Epithelial cell of proximal tubule (primary cell): Measurements from ENCODE around the gene NUP93. TPM values are rescaled to one million over a fixed set of nuclear protein-coding genes. Genes with fewer than 3 reads are reported as not detected.

ENCODE experiments used
- DNase-seq: peaks from one replicate; pipeline ENCODE4 v3.0.0-alpha.2; 2011; ENCODE audit warnings: low read depth
- H3K4me3 ChIP-seq: 2 replicates; pipeline ENCODE4 v1.5.1; 2011; ENCODE audit warnings: low read depth, mild to moderate bottlenecking, low read length
- total RNA-seq: library from RNA; depleted of rRNA; stranded (reverse); fragments of >200 nt; gene quantifications from 2 replicates; pipeline ENCODE4 v1.2.3, GENCODE V29; 2015
- TF ChIP-seq, protein P1 (sequence below): conservative IDR thresholded peaks from 2 replicates; pipeline ENCODE4 v1.5.1; 2012; ENCODE audit warnings: low read depth, mild to moderate bottlenecking, low read length

NUP93 gene
- total RNA-seq, 1 donor from 2014 or later = 92.5 TPM

DNA sequence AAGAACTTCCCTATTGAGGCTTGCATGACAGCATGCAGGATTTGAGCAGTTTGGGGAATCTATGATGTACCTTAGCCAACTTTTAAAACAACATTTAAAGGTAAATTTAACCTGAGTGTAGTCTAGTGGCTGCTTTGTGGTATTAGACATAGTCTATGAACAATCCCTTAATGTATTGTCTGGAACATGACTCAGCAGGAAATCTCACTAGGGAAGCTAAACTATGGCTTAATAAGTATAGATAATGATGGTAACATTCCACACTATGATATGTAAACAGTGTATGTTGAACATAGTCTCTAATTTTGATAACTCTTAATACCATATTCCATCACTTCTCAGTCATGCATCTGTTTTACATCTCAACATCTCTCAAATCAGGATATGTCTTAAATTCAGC lies 83.0 kb downstream of the NUP93 start:
- TF ChIP-seq, protein P1, sequence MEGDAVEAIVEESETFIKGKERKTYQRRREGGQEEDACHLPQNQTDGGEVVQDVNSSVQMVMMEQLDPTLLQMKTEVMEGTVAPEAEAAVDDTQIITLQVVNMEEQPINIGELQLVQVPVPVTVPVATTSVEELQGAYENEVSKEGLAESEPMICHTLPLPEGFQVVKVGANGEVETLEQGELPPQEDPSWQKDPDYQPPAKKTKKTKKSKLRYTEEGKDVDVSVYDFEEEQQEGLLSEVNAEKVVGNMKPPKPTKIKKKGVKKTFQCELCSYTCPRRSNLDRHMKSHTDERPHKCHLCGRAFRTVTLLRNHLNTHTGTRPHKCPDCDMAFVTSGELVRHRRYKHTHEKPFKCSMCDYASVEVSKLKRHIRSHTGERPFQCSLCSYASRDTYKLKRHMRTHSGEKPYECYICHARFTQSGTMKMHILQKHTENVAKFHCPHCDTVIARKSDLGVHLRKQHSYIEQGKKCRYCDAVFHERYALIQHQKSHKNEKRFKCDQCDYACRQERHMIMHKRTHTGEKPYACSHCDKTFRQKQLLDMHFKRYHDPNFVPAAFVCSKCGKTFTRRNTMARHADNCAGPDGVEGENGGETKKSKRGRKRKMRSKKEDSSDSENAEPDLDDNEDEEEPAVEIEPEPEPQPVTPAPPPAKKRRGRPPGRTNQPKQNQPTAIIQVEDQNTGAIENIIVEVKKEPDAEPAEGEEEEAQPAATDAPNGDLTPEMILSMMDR = no peak
- H3K4me3 ChIP-seq = no peak overlapping the region
- DNase-seq = no peak

DNA sequence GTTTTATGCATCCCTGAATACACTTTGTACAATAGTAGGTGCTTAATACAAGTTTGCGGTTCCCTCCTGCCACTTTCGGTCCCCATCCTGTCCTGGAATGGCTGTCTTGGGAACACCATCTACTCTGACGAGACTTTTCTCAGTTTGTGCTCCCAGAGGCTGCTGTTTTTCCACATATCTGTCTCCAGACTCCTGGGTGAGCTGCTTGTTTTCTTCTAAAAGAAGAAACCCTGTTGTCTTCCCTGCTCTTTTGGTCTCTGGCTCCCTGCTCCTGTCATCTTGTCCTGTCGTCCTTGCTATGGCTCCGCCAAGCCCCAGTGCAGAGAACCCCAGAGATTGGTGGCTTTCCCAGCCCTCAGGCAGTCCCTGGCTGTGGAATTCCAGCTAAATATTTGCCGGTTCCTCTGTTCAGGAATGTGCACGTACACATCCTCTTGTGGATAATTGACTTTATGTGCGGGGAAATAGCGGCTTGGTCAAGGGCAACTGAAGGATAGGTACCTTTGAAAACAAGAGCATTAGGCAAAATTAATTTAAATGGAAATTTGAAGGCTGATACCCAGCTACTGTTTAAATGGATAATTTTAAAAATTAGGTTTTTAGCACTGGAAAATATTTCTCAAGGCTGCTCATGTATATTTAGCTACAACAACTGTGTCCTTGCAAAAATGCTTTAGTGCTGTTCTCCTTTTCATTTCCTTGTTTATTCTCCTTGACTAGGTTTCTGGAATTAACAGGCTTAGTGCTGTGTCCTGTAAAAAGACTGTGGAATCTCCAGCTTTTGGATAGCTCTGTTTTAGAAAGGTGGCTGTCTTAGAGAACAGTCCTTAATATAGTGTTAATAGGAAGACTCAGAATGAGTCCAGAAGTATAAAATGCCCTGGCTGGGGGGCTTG lies 84.9 kb downstream of the NUP93 start:
- no peak for DNase-seq
- TF ChIP-seq, protein P1 = no peak
- H3K4me3 ChIP-seq = no peak overlapping the region

DNA sequence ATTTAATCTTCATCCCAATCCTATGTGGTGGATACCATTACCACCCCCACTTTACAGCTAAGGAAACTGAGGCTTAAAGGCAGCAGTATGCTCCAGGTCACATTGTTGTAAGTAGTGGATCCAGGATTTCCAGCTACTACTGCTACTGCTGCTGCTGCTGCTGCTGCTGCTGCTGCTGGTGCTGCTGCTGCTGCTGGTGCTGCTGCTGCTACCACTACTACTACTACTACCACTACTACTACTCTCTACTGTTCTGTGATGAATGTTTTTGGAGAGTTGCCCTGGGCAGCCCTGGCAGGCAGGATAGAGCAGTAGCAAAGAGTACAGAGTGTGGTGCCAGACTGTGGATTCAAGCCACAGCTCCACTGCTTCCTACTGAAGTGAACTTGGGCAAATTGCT lies 85.8 kb downstream of the NUP93 start:
- TF ChIP-seq, protein P1 = no peak
- no peak overlapping the region for H3K4me3 ChIP-seq
- DNase-seq = no peak

DNA sequence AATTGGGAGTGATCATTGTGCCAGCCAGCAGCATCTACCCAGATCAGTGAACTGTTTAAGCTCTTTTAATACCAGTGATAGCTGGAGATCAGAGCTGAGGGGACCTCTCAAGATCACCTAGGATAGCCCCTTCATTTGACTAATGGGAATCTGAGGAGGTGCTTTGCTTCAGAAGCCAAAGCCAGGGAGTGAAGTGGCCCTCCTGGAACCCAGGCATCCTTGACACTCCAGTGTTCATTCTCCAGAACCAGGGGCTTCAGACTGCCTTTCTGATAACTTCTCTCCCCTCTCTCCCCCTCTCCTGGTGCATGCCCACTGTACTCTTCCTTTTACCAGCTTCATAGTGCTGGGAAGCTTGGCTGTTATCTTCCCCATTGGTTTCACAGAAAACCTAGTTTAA lies 87.1 kb downstream of the NUP93 start:
- H3K4me3 ChIP-seq = no peak overlapping the region
- DNase-seq = no peak
- TF ChIP-seq, protein P1 = no peak

DNA sequence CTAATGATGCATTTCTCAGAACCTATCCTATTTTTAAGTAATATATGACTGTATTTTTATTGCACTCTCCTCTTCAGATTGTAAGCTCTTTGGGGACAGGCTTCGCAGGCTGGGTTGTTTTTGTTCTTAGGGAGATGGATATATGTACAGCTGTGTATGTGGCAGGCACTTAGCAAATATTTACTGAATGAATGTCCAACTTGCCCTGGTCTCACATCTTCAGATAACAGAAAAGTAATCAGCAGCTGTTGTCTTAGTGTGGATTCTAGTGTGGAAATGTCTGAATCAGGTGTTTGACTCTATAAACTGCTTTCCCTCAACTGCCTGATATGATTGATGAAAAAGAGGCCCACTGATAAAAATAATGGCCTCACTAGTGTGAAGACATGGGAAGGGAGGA lies 88.0 kb downstream of the NUP93 start:
- TF ChIP-seq, protein P1 = no peak
- H3K4me3 ChIP-seq = no peak overlapping the region
- no peak for DNase-seq

DNA sequence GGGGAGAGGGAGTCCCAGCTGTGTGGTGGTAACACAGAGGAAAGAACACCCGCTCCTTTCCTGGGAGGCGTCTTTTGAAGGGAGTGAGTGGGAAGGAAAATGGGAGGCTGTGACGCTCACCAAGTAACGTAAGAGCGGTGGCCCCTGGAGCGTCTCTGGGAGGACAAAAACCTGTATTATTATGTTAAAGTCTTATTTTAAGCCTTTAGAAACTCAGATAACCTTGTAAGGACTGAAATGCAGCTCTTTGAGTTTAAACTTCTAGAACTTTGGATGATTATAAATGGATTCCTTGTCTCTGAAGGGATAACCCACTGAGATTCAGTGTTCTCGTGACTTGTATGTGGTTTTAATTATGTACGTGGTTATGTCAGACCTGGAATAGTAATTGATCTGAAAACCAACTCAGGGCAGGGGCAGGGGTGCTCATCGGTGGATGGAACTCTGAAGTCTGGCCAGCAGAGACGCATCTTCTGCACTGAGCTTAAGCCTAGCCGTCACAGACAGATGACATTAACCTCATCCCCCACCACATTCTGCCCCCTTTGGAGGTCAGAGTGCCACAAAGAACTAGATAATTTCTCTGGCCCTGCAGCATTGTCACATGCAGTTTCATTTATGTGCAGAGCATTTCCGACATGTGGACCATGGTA lies 93.3 kb downstream of the NUP93 start:
- TF ChIP-seq, protein P1 = no peak
- H3K4me3 ChIP-seq = no peak overlapping the region
- no peak for DNase-seq

DNA sequence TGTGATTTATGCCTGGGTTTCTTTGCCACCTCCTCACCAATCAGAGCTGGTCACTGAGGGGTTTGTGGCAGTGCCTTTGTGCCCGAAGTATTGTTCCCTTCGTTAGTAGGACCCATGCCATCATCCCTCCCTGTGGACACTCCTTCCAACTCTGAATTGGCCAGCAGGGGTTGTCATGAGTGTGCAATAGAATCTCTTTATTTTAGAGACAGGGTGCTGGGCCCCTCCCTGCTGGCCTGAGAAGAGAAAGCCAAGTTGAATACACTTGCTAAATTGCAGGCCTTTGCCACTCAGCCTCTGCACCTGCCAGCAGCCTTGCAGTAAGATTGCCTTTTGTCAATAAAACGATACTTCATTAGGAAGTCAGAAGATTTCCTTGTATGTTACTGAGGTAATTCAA lies 94.4 kb downstream of the NUP93 start:
- TF ChIP-seq, protein P1 = peak; percentile 52
- H3K4me3 ChIP-seq = no peak overlapping the region
- no peak for DNase-seq
